Esophagus muscularis mucosa (tissue), 4 donors: ENCODE results near the gene SH3BP1. TPM values are rescaled to one million over a fixed set of nuclear protein-coding genes. Genes with fewer than 3 reads are reported as not detected.

Source experiments
- DNase-seq: peaks from one replicate; pipeline ENCODE4 v3.0.0-alpha.2; 2017; ENCODE audit errors: extremely low spot score
- H3K27ac ChIP-seq, 4 donors: fragments of 200-600 bp; sonication (generic); replicated peaks in 1 of 4; 1 replicate in 3 of 4; 2 replicates in 1 of 4; pipeline ENCODE4 v1.5.1; 2016 to 2019; ENCODE audit warnings: mild to moderate bottlenecking in 1 of 4
- H3K27me3 ChIP-seq, 4 donors: fragments of 200-600 bp; sonication (generic); one replicate each; pipeline versions ENCODE4 v1.5.1 to v1.6.0; 2016 to 2019
- H3K36me3 ChIP-seq, 4 donors: fragments of 200-600 bp; sonication (generic); one replicate each; pipeline ENCODE4 v1.5.1; 2016 to 2019
- H3K4me1 ChIP-seq, 4 donors: fragments of 200-600 bp; sonication (generic); one replicate each; pipeline ENCODE4 v1.5.1; 2016 to 2019
- H3K4me3 ChIP-seq, 4 donors: fragments of 200-600 bp; sonication (generic); 1 replicate in 2 of 4; 2 replicates in 2 of 4; pipeline ENCODE4 v1.5.1; 2016 to 2019; ENCODE audit warnings: mild to moderate bottlenecking in 4 of 4, moderate library complexity in 1 of 4
- H3K9me3 ChIP-seq, 4 donors: fragments of 200-600 bp; sonication (generic); 1 replicate in 3 of 4; 2 replicates in 1 of 4; pipeline ENCODE4 v1.5.1; 2016 to 2019
- CTCF ChIP-seq, 3 experiments: fragments of 200-600 bp in 2 of 3; fragments of 450-650 bp in 1 of 3; sonication (generic) in 2 of 3; IDR thresholded peaks; one replicate each; pipeline ENCODE4 v1.5.1; 2017 to 2019; ENCODE audit warnings: antibody characterized with exemption in 3 of 3, mild to moderate bottlenecking in 2 of 3, moderate library complexity in 1 of 3
- EP300 ChIP-seq: sonication (generic); formaldehyde crosslinking; IDR thresholded peaks from one replicate; pipeline ENCODE4 v1.6.1; 2017; ENCODE audit warnings: antibody characterized with exemption
- POLR2A ChIP-seq: fragments of 450-650 bp; IDR thresholded peaks from one replicate; pipeline ENCODE4 v1.6.1; 2017; ENCODE audit warnings: antibody characterized with exemption, moderate library complexity, mild to moderate bottlenecking, low read depth
- POLR2AphosphoS5 ChIP-seq, 2 donors: sonication (generic); formaldehyde crosslinking; IDR thresholded peaks; one replicate each; pipeline ENCODE4 v1.6.1; 2017; ENCODE audit warnings: antibody characterized with exemption in 2 of 2
- WGBS: methylation state at CpG from one replicate; pipeline ENCODE4 v1.1.5; 2018; 5-methylcytosine and 5-hydroxymethylcytosine counted together
- intact Hi-C: fragments of 100-400 bp; cut with DNase I; formaldehyde crosslinking; loops from one replicate; pipeline ENCODE4 v1.15.1; 2023
- total RNA-seq, 4 donors: library from RNA; depleted of rRNA; stranded (reverse); fragments of >200 nt; gene quantifications; one replicate each; pipeline versions ENCODE4 v1.1.0 to v1.2.1, GENCODE V29; 2016

The SH3BP1 gene
- total RNA-seq, 4 donors from 2014 or later, result 1.5 to 7.5 (median 4.3) TPM

DNA sequence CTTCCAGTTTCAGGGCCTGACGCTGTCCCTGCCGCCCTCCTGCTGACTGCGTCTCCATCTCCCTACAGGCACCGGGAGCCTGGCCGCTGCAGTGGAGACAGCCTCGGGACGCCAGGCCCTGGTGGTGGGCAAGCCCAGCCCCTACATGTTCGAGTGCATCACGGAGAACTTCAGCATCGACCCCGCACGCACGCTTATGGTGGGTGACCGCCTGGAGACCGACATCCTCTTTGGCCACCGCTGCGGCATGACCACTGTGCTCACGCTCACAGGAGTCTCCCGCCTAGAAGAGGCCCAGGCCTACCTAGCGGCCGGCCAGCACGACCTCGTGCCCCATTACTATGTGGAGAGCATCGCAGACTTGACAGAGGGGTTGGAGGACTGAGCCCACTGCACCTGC, 26.0 kb downstream of the SH3BP1 start:
- H3K4me1 ChIP-seq, result peaks cover 17 to 54% (median 53%) of the 10 kb centered on the region in 4 donors
- DNase-seq, result no peak
- WGBS, result 89% methylated on average over 7 of the region's 24 CpGs
- intact Hi-C loops, result no loop called here
- no peaks in the 10 kb centered on the region for H3K9me3 ChIP-seq
- peaks cover 8 to 23% (median 18%) of the 10 kb centered on the region in 4 donors for H3K36me3 ChIP-seq
- peak overlapping the region in 1 of 4 donors; percentile 48 for H3K27ac ChIP-seq
- no peak overlapping the region for H3K4me3 ChIP-seq
- H3K27me3 ChIP-seq, result no peaks in the 10 kb centered on the region
- TF ChIP-seq POLR2AphosphoS5 (IDR thresholded peaks at IDR 0.05), result no peak
- TF ChIP-seq EP300, result no peak
- no peak for TF ChIP-seq POLR2A
- no peak for TF ChIP-seq CTCF (IDR thresholded peaks at IDR 0.05)

- Histone ChIP-seq H3K4me3 (no peak overlapping the region), H3K9me3 (no peaks in the 10 kb centered on the region), H3K4me1 (peaks cover 8 to 46% (median 37%) of the 10 kb centered on the region in 4 donors), H3K36me3 (peaks cover 8 to 23% (median 18%) of the 10 kb centered on the region in 4 donors), H3K27ac (peak overlapping the region in 3 of 4 donors; percentile 4 to 42 (median 5)), H3K27me3 (no peaks in the 10 kb centered on the region)
- intact Hi-C loops, result no loop called here
- DNase-seq, result no peak
- WGBS, result 63% methylated on average over 6 of the region's 6 CpGs
- no peak for TF ChIP-seq POLR2A
Measured at GRCh38 chr22:37669586-37669985, 30.1 kb downstream of the SH3BP1 start.

GRCh38 chr22:37672206-37672919, 32.9 kb downstream of the SH3BP1 start:
- H3K27ac ChIP-seq, result peak overlapping the region; percentile 91 to 98 (median 94)
- peaks cover 23 to 65% (median 61%) of the 10 kb centered on the region in 4 donors for H3K4me1 ChIP-seq
- no peaks in the 10 kb centered on the region for H3K27me3 ChIP-seq
- H3K9me3 ChIP-seq, result no peaks in the 10 kb centered on the region
- no peak for DNase-seq
- no peak overlapping the region for H3K4me3 ChIP-seq
- H3K36me3 ChIP-seq, result peaks cover 0 to 2% (median 0%) of the 10 kb centered on the region in 4 donors
- intact Hi-C loops, result no loop called here
- 69% methylated on average over 15 of the region's 15 CpGs for WGBS
- TF ChIP-seq POLR2AphosphoS5 (IDR thresholded peaks at IDR 0.05) (no peak), CTCF (IDR thresholded peaks at IDR 0.05) (no peak), POLR2A (no peak), EP300 (no peak)

- no peaks in the 10 kb centered on the region for H3K9me3 ChIP-seq
- WGBS, result 68% methylated on average over 3 of the region's 11 CpGs
- H3K4me3 ChIP-seq, result no peak overlapping the region
- no peak for DNase-seq
- no peaks in the 10 kb centered on the region for H3K27me3 ChIP-seq
- peak overlapping the region; percentile 91 to 98 (median 94) for H3K27ac ChIP-seq
- peaks cover 29 to 70% (median 66%) of the 10 kb centered on the region in 4 donors for H3K4me1 ChIP-seq
- intact Hi-C loops, result no loop called here
- H3K36me3 ChIP-seq, result peaks cover 0 to 4% (median 3%) of the 10 kb centered on the region in 4 donors
- no peak for TF ChIP-seq POLR2AphosphoS5 (IDR thresholded peaks at IDR 0.05)
- no peak for TF ChIP-seq CTCF (IDR thresholded peaks at IDR 0.05)
- TF ChIP-seq POLR2A, result no peak
- TF ChIP-seq EP300, result no peak
Measured at GRCh38 chr22:37672920-37673455, 33.5 kb downstream of the SH3BP1 start.

DNA sequence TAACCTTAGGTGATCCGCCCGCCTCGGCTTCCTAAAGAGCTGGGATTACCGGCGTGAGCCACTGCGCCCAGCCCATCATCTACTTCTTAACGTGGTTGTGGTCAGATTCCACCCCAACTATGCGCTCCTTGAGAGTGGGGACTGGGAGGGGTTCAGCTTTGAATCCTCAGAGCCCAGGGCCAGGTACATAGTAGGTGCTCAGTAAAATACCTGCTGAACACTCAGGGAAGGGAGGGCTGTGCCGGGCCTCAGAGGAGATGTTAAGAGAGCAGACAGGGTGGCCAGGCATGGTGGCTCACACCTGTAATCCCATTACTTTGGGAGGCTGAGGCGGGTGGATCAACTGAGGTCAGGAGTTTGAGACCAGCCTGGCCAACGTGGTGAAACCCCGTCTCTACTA, 34.8 kb downstream of the SH3BP1 start:
- Histone ChIP-seq H3K36me3 (peaks cover 0 to 16% (median 14%) of the 10 kb centered on the region in 4 donors), H3K9me3 (no peaks in the 10 kb centered on the region), H3K4me1 (peaks cover 34 to 78% (median 76%) of the 10 kb centered on the region in 4 donors), H3K27ac (peak overlapping the region; percentile 91 to 98 (median 94)), H3K27me3 (no peaks in the 10 kb centered on the region), H3K4me3 (peak overlapping the region in 3 of 4 donors; percentile 60 to 74 (median 63))
- intact Hi-C loops, result no loop called here
- no peak for DNase-seq
- no peak for TF ChIP-seq POLR2AphosphoS5 (IDR thresholded peaks at IDR 0.05)
- no peak for TF ChIP-seq EP300
- no peak for TF ChIP-seq CTCF (IDR thresholded peaks at IDR 0.05)
- TF ChIP-seq POLR2A, result no peak
- 84% methylated on average over 12 of the region's 12 CpGs for WGBS
